Stimulated activated CD4-positive, alpha-beta T cell treated with anti-CD3 and anti-CD28 coated beads, Interleukin-1b, Interleukin-23, amount 100 ng/mL, for 1 hour (primary cell): ENCODE results near the gene CDC14A.
"Not testable (repeated sequence)": the region's sequence is repeated elsewhere in the genome, so short reads cannot be mapped to it uniquely, and the experiment has no call there.

ENCODE experiments used
- DNase-seq, 2 donors: peaks; one replicate each; pipeline ENCODE4 v3.0.0-alpha.2; 2020; ENCODE audit warnings: low read depth in 2 of 2

Gene CDC14A, protein sequence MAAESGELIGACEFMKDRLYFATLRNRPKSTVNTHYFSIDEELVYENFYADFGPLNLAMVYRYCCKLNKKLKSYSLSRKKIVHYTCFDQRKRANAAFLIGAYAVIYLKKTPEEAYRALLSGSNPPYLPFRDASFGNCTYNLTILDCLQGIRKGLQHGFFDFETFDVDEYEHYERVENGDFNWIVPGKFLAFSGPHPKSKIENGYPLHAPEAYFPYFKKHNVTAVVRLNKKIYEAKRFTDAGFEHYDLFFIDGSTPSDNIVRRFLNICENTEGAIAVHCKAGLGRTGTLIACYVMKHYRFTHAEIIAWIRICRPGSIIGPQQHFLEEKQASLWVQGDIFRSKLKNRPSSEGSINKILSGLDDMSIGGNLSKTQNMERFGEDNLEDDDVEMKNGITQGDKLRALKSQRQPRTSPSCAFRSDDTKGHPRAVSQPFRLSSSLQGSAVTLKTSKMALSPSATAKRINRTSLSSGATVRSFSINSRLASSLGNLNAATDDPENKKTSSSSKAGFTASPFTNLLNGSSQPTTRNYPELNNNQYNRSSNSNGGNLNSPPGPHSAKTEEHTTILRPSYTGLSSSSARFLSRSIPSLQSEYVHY

DNA sequence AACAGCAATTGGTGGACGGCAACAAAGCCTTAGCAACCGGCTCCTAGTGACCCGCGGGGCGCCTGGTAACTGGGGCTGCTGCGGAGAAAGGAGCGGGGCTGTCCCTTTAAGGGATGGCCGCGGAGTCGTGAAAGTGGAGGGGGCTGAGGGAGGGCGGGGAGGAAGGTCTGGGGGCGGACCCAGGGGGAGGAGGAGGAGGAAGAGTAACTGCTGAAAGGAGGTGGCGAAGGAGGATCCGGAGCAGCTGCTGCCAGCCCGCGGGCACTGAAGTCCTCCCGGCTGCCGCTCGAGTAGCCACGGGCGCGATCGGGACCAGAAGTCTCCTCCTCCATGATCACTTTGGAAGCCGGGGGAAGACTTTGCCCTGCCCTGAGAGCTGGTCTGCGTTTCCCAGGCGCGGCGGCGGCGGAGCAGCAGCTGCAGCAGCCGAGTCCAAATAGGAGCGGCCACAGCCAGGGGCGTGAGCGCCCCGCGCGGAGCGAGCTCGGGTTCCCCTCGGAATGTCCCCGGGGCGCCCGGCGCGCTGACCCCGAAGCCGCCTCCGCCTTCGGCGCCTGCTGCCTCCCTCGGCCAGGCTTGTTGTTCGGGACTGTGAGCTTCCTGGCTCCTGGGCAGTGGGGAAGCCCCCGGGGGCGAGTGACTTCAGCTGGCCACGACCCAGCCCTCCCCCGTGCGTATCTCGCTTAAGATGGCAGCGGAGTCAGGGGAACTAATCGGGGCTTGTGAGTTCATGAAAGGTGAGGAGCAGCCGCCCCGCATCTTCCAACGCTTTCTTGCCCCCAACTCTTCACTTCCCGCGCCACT is at the start of gene CDC14A:
TSS of gene CDC14A (plus strand) at position 240 of the 804 bp plus-strand sequence. CDS start at position 689, 449 bp downstream.
- peak; percentile 60 to 66 for DNase-seq

DNA sequence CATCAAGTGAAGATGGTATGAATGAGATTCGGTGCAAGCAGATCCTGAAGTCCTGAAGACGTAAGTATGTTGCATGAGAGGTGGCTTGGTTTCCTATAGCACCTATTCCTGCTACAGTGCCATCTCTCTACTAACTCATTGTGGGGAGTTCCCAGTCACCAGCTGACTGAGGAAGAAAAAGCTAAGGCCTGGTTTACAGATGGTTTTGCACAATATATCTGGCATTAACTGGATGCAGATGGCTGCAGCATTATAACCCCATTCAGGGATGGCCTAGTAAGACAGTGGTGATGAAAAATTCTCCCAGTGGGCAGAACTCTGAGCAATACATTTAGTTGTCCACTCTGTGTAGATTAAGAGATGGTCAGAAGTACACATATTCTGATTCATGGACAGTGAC is 49.6 kb upstream of the CDC14A start:
- DNase-seq = no peak

DNA sequence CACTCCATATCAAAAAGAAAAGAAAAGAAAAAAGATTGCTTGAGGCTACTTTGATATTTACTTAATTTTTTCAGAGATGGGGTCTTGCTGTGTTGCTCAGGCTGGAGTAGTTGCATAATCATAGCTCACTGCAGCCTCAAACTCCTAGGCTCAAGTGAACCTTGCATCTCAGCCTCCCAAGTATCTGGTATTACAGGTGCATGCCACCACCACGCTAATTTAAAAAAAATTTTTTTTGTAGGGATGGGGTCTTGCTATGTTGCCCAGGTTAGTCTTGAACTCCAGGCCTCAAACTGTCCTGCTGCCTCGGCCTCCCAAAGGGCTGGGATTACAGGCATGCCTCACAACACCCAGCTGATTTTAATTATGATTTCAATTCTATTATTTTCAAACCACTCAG is 48.1 kb upstream of the CDC14A start:
- DNase-seq = no peak

DNA sequence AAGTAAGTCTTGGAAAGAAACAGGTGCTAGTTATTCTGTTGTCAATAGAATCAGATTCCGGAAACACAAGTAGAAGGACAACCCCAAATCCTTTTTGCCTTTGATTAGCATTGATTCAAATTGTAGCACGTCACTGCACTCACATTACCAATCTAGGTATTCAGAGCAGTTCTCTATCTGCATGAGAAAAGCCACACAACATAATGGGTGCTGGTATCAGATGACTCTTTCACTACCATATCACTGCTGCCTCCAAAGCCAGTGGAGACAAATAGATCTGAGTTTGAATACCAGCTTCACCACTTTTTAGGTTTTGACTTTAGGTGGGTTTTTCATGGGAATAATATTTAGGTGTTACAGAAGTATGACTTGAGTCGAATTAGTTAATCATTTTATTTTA is 47.4 kb upstream of the CDC14A start:
- no peak for DNase-seq

DNA sequence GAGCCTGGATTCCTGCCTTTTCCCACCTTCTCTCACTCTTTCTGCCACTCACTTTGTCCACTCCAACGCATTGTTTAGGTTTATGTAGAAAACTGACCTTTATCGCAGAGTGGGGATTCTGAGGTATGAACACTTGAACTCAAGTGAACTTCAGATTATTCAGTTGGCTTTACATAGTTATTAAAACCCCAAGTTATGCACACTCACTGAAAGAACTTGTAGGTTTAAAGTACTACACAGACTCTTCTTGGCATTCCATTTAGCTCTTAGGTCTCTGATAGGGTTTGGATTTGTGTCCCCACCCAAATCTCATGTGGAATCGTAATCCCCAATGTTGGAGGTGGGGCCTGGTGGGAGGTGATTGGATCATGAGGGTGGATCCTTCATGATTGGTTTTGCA is 46.4 kb upstream of the CDC14A start:
- DNase-seq = no peak

DNA sequence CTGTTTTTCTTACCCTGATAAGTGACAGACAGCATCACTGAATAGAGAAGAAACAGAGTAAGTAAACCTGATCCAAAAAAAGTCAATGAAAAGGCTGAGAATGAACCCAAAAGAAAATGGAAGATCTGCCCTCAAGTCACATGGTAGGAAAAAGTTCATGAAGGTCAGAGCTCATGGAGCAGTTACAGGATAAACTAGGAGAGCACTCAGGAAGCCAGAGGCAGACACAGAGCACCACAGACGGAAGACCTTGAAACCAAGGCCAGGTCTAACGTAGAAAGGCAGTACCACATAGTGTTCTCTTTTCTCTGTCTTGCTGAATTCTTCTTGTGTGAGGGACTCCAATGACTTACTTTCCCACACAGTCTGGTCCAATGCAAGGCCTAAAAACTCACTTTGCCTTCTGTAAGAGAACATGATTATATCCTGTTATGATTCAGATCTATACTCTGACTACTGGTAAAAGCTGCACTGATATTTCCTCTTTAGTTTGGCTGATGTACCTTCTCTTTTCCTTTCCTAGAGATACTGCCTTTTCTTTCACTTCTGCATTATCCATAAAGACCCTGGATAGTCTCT is 45.5 kb upstream of the CDC14A start:
- DNase-seq = no peak

DNA sequence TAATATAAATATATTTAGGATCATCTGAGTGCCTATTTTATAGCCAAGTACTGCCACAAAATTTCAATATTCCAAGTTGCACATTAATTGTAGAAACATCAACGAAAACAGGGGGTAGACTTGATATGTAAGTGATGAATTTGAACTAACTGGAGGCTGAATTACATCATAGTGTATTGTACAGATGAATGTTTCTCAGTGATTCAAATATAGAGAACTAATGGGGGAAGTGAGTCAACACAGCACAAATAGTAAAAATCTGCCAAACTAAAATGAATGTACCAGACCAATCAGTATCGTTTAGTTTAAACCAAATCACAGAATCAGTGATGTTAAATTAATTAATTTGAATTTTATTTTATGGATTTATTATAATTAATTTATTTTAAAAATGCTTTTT is 43.5 kb upstream of the CDC14A start:
- DNase-seq = no peak

DNA sequence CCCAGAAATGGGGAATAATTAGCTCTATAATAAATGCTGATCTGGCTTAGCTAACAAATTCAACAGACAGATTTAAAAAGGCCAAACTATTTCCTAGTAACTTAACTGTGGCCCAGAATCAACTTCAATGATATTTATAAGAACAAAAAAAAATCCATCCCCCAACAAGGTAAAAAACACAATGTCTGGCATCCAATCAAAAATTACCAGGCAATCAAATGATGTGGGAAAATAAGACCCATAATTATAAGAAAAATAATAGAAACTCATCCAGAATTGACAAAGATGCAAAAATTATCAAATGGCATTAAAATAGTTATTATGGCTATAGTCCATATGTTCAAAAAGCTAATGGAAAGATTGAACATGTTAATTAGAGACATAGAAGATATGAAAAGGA is 42.4 kb upstream of the CDC14A start:
- no peak for DNase-seq

DNA sequence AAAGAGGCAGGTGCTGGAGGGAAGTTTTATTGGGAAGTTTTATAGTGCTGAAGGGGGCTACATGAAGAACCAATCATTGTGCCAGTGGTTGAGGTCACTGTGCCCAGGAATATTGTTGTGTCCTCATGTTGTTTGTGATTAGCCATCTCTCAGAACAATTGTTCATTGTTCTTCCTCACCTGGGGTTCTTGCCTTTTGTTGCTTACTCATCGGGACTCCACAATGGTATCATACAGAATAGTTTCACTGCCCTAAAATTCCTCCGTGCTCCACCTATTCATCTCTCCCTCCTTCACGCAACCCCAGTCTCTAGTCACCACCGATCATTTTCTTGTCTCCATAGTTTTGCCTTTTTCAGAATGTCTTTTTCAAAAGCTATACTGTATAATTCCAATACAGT is 38.9 kb upstream of the CDC14A start:
- no peak for DNase-seq

DNA sequence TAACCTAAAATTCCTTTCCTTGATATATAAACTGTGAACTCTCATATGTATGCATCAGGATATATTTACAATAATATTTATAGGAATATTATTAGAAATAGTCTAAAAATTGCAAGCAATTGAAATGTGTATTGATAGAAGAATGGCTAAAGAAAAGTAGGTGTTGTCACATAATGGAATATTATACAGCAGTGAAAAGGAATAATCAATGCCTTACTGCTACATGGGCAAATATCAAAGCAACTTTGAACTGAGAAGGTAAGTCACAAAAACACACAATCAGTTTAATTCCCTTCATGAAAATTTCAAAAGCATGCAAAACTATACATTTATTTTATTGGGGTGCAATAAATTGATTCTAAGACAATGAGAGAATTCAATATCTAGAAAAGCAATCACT is 35.7 kb upstream of the CDC14A start:
- DNase-seq = no peak

DNA sequence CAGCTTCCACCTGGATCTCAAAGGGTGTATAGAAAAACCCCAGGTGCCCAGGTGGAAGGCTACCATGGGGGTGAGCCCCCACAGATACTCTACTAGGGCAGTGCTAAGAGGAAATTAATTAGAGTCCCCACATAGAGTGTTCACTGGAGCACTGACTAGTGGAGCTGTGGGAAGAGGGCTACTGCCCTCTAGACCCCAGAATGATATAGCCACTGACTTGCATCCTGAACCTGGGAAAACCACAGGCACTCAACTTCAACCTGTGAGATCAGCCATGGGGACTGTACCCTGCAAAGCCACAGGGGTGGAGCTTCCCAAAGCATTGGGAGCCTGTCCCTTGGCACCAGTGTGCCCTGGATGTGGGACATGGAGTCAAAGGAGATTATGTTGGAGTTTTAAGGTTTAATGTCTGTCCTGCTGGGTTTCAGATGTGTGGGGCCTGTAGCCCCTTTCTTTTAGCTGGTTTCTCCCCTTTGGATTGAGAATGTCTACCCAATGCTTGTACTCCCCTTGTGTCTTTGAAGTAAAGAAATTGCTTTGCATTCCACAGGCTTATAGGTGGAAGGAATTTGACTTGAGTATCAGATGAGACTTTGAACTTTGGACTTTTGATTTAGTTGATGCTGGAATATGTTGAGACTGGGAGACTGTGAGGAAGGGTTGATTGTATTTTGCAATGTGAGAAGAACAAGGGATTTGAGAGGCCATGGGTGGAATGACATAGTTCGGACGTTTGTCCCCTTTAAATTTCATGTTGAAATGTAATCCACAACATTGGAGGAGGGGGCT is 31.8 kb upstream of the CDC14A start:
- no peak for DNase-seq

DNA sequence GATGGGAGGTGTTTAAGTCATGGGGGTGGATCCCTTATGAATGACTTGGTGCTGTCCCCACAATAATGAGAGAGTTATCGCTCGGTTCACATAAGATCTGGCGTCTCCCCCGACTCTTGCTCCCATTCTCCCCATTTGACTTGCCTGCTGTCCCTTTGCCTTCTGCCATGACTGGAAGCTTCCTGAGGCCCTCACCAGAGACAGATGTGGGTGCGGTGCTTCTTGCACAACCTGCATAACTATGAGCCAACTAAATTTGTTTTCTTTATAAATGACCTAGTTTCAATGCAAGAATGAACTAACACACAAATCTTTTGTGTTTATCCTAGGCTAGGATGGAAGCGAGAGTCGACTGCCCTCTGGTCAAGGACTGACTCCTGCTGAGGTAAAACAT is 31.2 kb upstream of the CDC14A start:
- DNase-seq = no peak

DNA sequence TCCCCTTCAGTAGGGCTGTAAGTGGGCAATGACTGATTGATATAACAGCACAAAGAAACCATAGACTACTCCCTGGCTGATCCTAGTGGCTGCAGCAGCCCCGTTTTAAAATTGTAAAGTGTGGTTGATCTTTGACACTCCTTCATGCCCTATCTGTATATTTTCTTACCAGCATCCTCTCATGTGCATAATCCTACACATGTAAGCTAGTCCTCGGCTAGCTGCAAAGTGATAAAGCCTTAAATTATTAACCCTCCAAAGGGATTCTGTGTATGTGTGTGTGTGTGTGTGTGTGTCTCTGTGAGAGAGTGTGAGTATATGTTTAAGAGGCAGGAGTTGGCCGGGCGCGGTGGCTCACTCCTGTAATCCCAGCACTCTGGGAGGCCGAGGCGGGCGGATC is 30.8 kb upstream of the CDC14A start:
- DNase-seq = no peak

DNA sequence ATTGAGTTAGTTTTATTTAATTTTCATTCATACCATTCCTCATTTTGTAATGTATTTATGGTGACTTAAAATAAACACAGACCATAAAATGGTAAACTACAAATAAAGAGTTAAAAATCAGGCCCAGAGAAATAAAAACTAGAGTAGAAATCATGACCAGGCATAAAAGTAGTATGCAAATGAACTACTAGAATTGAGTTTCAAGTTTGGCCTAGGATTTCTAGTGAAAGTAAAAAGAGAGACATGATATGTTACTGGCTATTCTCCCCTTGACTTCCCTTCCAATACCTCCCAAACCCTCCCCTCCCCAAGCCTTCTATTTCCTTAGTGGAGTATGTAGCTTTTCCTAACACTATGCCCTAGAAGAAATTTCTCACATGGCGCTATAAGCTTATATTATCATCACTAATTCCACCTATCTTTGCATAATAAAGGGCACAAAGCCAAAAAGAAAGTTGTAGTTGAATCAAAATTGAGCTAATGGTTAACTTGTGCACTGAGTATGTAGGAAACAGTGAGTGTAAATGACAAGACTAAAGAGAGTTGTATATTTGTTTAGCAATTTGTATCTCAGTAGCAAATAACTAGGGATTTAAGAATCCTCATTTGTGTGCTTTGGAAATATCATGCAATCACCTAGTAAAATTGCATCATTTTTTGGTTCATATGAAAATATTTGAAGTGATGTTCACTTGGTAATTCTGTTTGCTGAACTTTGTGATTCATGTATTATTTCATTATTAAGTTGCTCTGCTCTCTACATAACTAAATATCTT is 29.7 kb upstream of the CDC14A start:
- no peak for DNase-seq

DNA sequence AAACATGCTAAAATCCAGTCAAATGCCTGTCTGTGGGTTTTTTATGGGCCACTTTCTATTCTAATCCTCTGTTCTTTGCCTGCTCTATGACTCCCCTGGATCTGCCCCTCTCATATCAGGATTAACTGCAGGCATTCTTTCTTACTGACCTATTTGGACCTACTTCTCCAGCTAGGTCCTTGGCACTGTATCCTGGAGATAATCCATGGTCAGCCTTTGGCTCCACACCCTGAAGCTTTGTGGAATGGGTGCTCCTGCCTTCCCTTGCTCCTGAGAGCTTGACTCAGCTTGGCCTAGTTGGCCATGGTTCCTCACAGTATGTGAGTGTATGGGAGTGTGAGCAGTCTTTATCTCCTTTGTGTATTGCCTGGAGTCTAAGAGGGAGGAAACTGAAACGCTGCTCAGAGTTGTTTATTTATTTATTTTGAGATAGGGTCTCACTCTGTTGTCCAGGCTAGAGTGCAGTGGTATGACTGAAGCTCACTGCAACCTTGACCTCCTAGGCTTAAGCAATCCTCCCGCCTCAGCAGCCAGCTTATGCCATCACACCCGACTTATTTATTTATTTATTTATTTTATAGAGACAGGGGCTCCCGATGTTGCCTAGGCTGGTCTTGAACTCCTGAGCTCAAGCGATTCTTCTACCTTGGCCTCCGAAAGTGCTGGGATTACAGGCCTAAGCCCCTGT is 28.7 kb upstream of the CDC14A start:
- no peak for DNase-seq

DNA sequence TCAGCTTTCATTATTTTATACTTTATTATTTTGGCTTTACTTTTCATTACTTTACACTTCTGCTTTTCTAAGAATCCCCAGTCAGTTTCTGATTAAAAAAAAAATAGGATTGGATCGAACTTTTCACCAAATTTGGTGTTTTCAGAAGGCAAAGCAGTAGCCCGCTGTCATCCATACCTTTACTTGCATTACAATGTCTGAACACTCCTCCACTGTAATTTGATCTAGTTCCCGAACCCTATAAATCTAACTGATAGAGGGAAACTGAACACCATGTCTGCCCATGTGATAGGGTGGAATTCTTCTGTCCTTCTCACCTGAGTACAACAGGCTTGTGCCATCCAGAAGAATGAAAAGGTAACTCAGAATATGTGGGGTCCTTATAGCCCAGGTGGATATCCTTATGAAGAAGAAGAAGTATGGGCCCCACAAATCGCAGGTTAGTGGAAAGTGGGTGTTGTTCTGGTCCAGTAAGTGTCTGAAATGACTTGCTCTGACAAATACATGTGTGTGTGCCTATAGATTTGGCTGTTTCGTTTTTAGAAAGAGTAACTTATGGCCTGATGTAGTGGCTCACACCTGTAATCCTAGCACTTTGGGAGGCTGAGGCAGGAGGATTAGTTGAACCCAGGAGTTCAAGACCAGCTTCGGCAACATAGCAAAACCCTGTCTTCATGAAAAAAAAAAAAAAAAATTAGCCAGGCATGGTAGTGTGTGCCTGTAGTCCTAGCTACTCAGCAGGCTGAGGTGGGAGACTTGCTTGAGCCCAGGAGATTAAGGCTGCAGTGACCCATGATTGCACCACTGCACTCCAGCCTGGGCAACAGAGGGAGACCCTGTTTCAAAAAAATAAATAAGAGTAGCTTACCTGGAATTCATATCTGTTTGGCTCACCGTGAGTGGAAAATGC is 26.6 kb upstream of the CDC14A start:
- DNase-seq = no peak

DNA sequence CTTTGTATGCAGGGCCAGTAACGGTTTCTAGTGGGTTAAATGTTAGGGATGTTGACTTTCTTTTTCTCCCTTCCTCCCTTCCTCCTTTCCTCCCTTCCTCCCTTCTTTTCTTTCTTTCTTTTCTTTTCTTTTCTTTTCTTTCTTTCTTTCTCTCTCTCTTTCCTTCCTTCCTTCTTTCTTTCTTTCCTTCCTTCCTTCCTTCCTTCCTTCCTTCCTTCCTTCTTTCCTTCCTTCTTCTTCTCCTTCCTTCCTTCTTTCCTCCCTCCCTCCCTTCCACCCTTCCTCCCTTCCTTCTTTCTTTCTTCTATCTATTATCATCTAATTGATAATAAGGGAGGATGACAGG is 26.0 kb upstream of the CDC14A start:
- DNase-seq = not testable (repeated sequence)

DNA sequence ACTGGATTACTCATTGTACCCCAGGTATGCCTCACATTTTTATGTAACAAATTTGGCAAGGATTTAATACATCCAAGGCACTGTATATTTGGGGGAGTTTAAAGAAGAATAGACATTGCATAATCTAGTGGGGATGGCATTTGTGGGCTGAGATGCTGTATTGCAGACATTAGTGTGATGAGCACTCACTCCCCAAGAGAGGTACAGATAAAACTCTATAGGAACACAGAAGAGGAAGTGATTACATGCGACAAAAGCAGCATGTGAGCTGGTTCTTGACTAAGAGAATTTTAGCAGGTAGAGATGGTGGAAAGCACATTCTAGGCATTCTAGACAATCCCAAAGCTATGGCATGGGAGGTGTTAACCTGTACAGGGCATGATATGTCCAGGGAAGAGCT is 24.2 kb upstream of the CDC14A start:
- DNase-seq = no peak

DNA sequence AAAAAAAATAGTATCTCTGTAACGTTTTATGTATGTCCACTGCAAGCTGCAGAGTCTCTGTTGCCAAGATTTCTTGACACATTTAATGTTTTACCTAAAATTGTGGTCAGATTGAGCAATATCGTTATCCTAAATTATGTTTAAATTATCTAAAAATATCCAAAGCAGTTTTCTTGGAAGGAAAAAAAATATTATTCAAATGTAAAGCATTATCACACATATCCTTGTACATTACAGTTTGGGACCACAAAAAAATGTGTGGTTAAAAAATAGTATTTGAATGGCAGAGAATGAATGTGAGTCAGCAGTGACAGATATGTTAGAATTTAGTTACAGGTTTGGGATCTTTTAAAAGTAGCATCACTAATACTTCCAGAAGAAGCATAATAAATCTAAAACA is 21.2 kb upstream of the CDC14A start:
- not testable (repeated sequence) for DNase-seq
